Natural killer cell (primary cell): ENCODE measurements around the gene PRKG1. TPM values are rescaled to one million over a fixed set of nuclear protein-coding genes. Genes with fewer than 3 reads are reported as not detected.

ENCODE experiments used
- ATAC-seq, 3 donors: fragments of 150-1000 bp in 2 of 3; fragments of 200-7000 bp in 1 of 3; cut with Tn5 transposase; 1 replicate in 1 of 3; 2 replicates in 2 of 3; pipeline ENCODE4 v1.10.0; 2021; ENCODE audit warnings: mild to moderate bottlenecking in 2 of 3, moderate library complexity in 2 of 3
- DNase-seq, 2 donors: peaks; one replicate each; pipeline versions ENCODE4 v3.0.0 to v3.0.0-alpha.2; 2013 to 2021; ENCODE audit warnings: mixed read lengths in 1 of 2
- H3K27ac ChIP-seq: one replicate; pipeline ENCODE4 v1.5.1; 2013; ENCODE audit warnings: mild to moderate bottlenecking, low read length
- H3K27me3 ChIP-seq: one replicate; pipeline ENCODE4 v1.6.1; 2013; ENCODE audit warnings: low read length; ENCODE audit not compliant: control insufficient read depth, insufficient read depth
- H3K36me3 ChIP-seq: one replicate; pipeline ENCODE4 v1.6.1; 2013; ENCODE audit warnings: low read length; ENCODE audit not compliant: control insufficient read depth, insufficient read depth
- H3K4me1 ChIP-seq: one replicate; pipeline ENCODE4 v1.6.1; 2013; ENCODE audit warnings: low read length; ENCODE audit not compliant: control insufficient read depth, insufficient read depth
- H3K4me3 ChIP-seq: one replicate; pipeline ENCODE4 v1.5.1; 2013; ENCODE audit warnings: low read length
- H3K9me3 ChIP-seq: one replicate; pipeline ENCODE4 v1.6.1; 2013; ENCODE audit warnings: low read length; ENCODE audit not compliant: control insufficient read depth, insufficient read depth
- H3K27ac Mint-ChIP-seq, 2 donors: one replicate each; pipeline ENCODE4 v1.8.0; 2022; ENCODE audit warnings: mild to moderate bottlenecking in 2 of 2, mixed read lengths in 2 of 2, moderate library complexity in 1 of 2
- H3K27me3 Mint-ChIP-seq, 2 donors: one replicate each; pipeline ENCODE4 v1.8.0; 2022; ENCODE audit warnings: low read depth in 2 of 2, mixed read lengths in 2 of 2
- H3K36me3 Mint-ChIP-seq: one replicate; pipeline ENCODE4 v1.8.0; 2022; ENCODE audit warnings: mixed read lengths
- H3K4me1 Mint-ChIP-seq, 2 donors: one replicate each; pipeline ENCODE4 v1.8.0; 2022; ENCODE audit warnings: mixed read lengths in 2 of 2
- H3K4me3 Mint-ChIP-seq: one replicate; pipeline ENCODE4 v1.8.0; 2022; ENCODE audit warnings: mild to moderate bottlenecking, moderate library complexity, mixed read lengths
- H3K9me3 Mint-ChIP-seq, 2 donors: one replicate each; pipeline ENCODE4 v1.8.0; 2022; ENCODE audit warnings: mixed read lengths in 2 of 2
- WGBS: methylation state at CpG from one replicate; pipeline ENCODE4 v1.1.7; 2013; ENCODE audit warnings: missing lambda C conversion rate; ENCODE audit not compliant: insufficient coverage; 5-methylcytosine and 5-hydroxymethylcytosine counted together
- intact Hi-C: fragments of 100-400 bp; cut with micrococcal nuclease; formaldehyde crosslinking; loops from one replicate; pipeline ENCODE4 v1.14.2; 2022
- total RNA-seq, 4 donors: library from RNA; stranded (reverse); fragments of 120-200 nt in 1 of 4; gene quantifications; one replicate each; pipeline versions ENCODE4 v1.2.3 to v1.2.4, GENCODE V29; 2013 to 2022
- TF ChIP-seq, protein P1 (sequence below): fragments of 200-600 bp; IDR thresholded peaks from one replicate; pipeline ENCODE4 v1.8.0; 2022; ENCODE audit warnings: antibody characterized with exemption

The PRKG1 gene
- total RNA-seq, 3 donors from 2014 or later (not counting 1 experiment from before 2014, with no cell fraction given), result 0.23 to 0.41 (median 0.35) TPM

DNA sequence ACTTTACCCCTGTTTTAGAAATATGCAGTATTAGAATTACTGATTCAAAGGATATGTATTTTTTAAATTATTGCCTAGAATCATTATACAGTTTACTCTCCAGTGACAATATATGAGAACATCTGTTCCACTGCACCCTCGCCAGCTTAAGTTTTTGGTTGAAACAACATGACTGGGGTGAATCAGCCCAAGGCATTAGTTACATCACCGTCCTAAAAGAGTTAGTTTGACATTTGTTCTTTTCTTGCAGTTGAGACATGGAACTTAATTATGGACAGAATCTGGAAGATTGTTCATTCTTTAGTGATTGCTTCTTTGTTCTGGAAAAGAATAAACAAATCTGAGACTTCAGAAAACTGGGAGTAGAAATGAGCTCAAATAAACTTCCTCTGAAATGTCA is 1072.5 kb downstream of the PRKG1 start:
- no peaks in the 10 kb centered on the region for H3K4me1 ChIP-seq
- no peaks in the 10 kb centered on the region for H3K27me3 ChIP-seq
- intact Hi-C loops, result loop anchor here (10.0 kb wide), 1 partner anchor 58 kb away; no protein-coding TSS in a partner anchor
- no peak overlapping the region for H3K4me3 ChIP-seq
- no peaks in the 10 kb centered on the region for H3K27me3 Mint-ChIP-seq
- H3K9me3 ChIP-seq, result no peaks in the 10 kb centered on the region
- TF ChIP-seq, protein P1, sequence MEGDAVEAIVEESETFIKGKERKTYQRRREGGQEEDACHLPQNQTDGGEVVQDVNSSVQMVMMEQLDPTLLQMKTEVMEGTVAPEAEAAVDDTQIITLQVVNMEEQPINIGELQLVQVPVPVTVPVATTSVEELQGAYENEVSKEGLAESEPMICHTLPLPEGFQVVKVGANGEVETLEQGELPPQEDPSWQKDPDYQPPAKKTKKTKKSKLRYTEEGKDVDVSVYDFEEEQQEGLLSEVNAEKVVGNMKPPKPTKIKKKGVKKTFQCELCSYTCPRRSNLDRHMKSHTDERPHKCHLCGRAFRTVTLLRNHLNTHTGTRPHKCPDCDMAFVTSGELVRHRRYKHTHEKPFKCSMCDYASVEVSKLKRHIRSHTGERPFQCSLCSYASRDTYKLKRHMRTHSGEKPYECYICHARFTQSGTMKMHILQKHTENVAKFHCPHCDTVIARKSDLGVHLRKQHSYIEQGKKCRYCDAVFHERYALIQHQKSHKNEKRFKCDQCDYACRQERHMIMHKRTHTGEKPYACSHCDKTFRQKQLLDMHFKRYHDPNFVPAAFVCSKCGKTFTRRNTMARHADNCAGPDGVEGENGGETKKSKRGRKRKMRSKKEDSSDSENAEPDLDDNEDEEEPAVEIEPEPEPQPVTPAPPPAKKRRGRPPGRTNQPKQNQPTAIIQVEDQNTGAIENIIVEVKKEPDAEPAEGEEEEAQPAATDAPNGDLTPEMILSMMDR, result no peak
- H3K27ac ChIP-seq, result no peak overlapping the region
- no peak for DNase-seq
- WGBS, result 91% methylated on average over 2 of the region's 2 CpGs
- no peaks in the 10 kb centered on the region for H3K36me3 Mint-ChIP-seq
- no peaks in the 10 kb centered on the region for H3K4me1 Mint-ChIP-seq
- ATAC-seq, result no peak
- H3K9me3 Mint-ChIP-seq, result peaks cover 5 to 10% of the 10 kb centered on the region in 2 donors
- H3K4me3 Mint-ChIP-seq, result no peak overlapping the region
- no peak overlapping the region for H3K27ac Mint-ChIP-seq
- H3K36me3 ChIP-seq, result no peaks in the 10 kb centered on the region

DNA sequence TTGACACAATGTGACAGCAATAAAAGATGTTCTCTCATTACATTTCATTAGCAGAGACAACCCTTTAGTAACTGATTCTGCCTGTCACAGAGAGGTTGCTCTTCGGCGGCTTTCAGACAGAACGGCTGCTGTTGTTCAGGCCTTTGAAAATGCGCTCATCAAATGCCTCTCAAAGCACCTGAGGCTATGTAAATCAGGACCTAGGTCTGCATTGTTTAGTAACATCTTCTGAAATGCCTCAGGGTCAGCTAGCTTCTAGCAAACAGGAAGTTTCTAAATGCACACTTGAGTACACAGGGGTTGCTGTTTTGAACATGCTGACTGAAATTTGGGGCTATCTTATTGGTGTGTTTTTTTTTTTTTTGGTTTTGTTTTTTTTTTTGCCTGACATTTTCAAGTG is 1096.5 kb downstream of the PRKG1 start:
- Mint-ChIP-seq H3K9me3 (peaks cover 6 to 8% of the 10 kb centered on the region in 2 donors), H3K27me3 (no peaks in the 10 kb centered on the region), H3K27ac (no peak overlapping the region), H3K4me1 (no peaks in the 10 kb centered on the region), H3K36me3 (no peaks in the 10 kb centered on the region), H3K4me3 (no peak overlapping the region)
- no peaks in the 10 kb centered on the region for H3K36me3 ChIP-seq
- TF ChIP-seq, protein P1, result no peak
- H3K9me3 ChIP-seq, result no peaks in the 10 kb centered on the region
- H3K27me3 ChIP-seq, result no peaks in the 10 kb centered on the region
- 89% methylated on average over 3 of the region's 4 CpGs for WGBS
- ATAC-seq, result no peak
- no peak for DNase-seq
- no peak overlapping the region for H3K4me3 ChIP-seq
- intact Hi-C loops, result no loop called here
- H3K27ac ChIP-seq, result no peak overlapping the region
- no peaks in the 10 kb centered on the region for H3K4me1 ChIP-seq

GRCh38 chr10:52172581-52172980 is 1098.3 kb downstream of the PRKG1 start:
- H3K27me3 Mint-ChIP-seq, result no peaks in the 10 kb centered on the region
- WGBS, result 64% methylated on average over 1 of the region's 1 CpG
- no peak overlapping the region for H3K27ac ChIP-seq
- H3K4me1 Mint-ChIP-seq, result no peaks in the 10 kb centered on the region
- H3K9me3 ChIP-seq, result no peaks in the 10 kb centered on the region
- no peak overlapping the region for H3K27ac Mint-ChIP-seq
- DNase-seq (no peak), ATAC-seq (no peak)
- H3K9me3 Mint-ChIP-seq, result peaks cover 8 to 10% of the 10 kb centered on the region in 2 donors
- intact Hi-C loops, result no loop called here
- no peaks in the 10 kb centered on the region for H3K36me3 ChIP-seq
- no peaks in the 10 kb centered on the region for H3K4me1 ChIP-seq
- H3K4me3 Mint-ChIP-seq, result no peak overlapping the region
- H3K27me3 ChIP-seq, result no peaks in the 10 kb centered on the region
- no peak overlapping the region for H3K4me3 ChIP-seq
- TF ChIP-seq, protein P1, result no peak
- no peaks in the 10 kb centered on the region for H3K36me3 Mint-ChIP-seq

DNA sequence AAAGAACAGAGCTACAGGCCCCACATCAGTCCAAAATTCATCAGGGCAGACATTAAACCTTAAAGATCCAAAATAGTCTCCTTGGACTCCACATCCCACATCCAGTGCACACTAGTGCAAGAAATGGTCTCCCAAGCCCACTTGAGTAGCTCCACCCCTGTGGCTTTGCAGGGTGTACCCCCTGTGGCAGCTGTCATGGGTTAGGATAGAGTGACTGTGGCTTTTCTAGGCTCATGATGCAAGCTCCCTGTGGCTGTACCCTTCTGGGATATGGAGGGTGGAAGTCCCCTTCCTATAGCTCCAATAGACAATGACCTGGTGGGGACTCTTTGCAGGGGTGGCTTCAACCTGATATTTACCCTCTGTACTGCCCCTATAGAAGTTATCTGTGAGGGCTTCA is 1111.0 kb downstream of the PRKG1 start:
- Mint-ChIP-seq H3K9me3 (peaks cover 2 to 6% of the 10 kb centered on the region in 2 donors), H3K27me3 (no peaks in the 10 kb centered on the region)

More for the DNA sequence above, 1111.0 kb downstream of the PRKG1 start:
- Histone ChIP-seq H3K4me1 (no peaks in the 10 kb centered on the region), H3K4me3 (no peak overlapping the region), H3K27ac (no peak overlapping the region), H3K9me3 (peaks cover 6% of the 10 kb centered on the region), H3K36me3 (no peaks in the 10 kb centered on the region), H3K27me3 (no peaks in the 10 kb centered on the region)
- TF ChIP-seq, protein P1, result no peak
- intact Hi-C loops, result no loop called here
- no peak overlapping the region for H3K27ac Mint-ChIP-seq
- no peaks in the 10 kb centered on the region for H3K4me1 Mint-ChIP-seq
- DNase-seq, result no peak
- H3K4me3 Mint-ChIP-seq, result no peak overlapping the region
- no peaks in the 10 kb centered on the region for H3K36me3 Mint-ChIP-seq
- ATAC-seq, result no peak
